Spinal cord (tissue), 10 donors: ENCODE results near the gene DDX51. TPM values are rescaled to one million over a fixed set of nuclear protein-coding genes. Genes with fewer than 3 reads are reported as not detected.
A peak's percentile ranks its signal among the peaks of the same experiment; 100 is the strongest.
"Not testable (repeated sequence)": the region's sequence is repeated elsewhere in the genome, so short reads cannot be mapped to it uniquely, and the experiment has no call there.

Experiments used
- DNase-seq, 6 donors: peaks; one replicate each; pipeline versions ENCODE4 v3.0.0 to v3.0.0-alpha.2; 2013 to 2015; ENCODE audit warnings: low spot score in 6 of 6, low read depth in 4 of 6
- H3K27ac ChIP-seq: one replicate; pipeline ENCODE4 v1.5.1; 2013; ENCODE audit warnings: low read depth, low read length, control low read depth
- H3K27me3 ChIP-seq: one replicate; pipeline ENCODE4 v1.6.1; 2013; ENCODE audit warnings: low read length; ENCODE audit not compliant: control insufficient read depth, insufficient read depth
- H3K36me3 ChIP-seq: one replicate; pipeline ENCODE4 v1.6.1; 2013; ENCODE audit warnings: low read length; ENCODE audit not compliant: control insufficient read depth, insufficient read depth
- H3K4me1 ChIP-seq: one replicate; pipeline ENCODE4 v1.6.1; 2013; ENCODE audit warnings: low read length; ENCODE audit not compliant: control insufficient read depth, insufficient read depth
- H3K4me3 ChIP-seq: one replicate; pipeline ENCODE4 v1.5.1; 2013; ENCODE audit warnings: low read depth, low read length, control low read depth
- H3K9me3 ChIP-seq: one replicate; pipeline ENCODE4 v1.6.1; 2013; ENCODE audit warnings: low read length; ENCODE audit not compliant: control insufficient read depth, insufficient read depth
- WGBS: methylation state at CpG from one replicate; pipeline ENCODE4 v1.1.5; 2013; ENCODE audit warnings: missing lambda C conversion rate; ENCODE audit not compliant: insufficient coverage; 5-methylcytosine and 5-hydroxymethylcytosine counted together
- polyA plus RNA-seq, 2 donors: library from polyadenylated mRNA; unstranded; fragments of 120-200 nt; gene quantifications; one replicate each; pipeline ENCODE4 v1.2.1, GENCODE V29; 2013; ENCODE audit not compliant: insufficient read length in 2 of 2
- total RNA-seq, 2 donors: library from RNA; depleted of rRNA in 1 of 2; stranded (reverse); fragments of 120-200 nt in 1 of 2; fragments of >200 nt in 1 of 2; gene quantifications; one replicate each; pipeline versions ENCODE4 v1.2.3 to v1.2.4, GENCODE V29; 2013 to 2014
- donor health status: healthy.

DDX51 gene
- total and polyA plus RNA-seq, 4 donors: 6.8 to 35.8 (median 16.8) TPM

DNA sequence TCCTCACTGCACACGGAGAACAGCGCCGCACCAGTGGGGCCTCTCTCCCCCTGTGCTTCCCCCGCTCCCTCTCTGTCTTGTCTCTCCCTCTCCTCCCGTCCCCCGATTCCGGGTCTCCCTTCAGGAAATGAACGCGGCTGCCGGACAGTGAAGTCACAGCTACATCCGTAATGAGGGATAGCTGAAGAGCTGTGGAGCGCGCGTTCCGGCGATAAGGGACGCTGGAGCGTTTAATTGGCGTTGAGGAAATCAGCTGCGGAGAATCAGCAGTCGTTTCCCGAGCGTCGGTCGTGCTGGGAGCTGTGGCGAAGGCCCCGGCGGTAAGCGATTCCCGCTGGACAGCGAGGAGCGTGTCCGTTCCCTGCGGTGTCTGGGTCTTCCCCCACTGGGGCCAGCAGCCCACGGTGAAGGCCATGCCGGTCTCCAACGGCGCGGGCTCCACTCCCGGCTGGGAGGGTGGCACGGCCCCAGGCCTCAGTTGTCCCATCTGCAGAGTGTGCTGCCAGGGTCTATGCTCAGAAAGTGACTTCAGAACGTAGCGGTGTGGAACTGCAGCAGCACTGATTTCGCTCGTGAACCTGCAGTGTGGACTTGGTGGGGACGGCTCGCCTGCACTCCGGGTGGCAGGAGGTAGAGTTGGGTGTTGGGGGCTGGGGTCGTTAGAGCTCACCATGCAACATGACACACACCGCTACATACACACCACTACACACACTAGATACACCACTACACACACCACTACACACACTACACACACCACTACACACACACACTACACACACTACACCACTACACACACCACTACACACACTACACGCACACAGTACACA, 11.0 kb upstream of the DDX51 start:
- Histone ChIP-seq H3K4me3 (no peak overlapping the region), H3K27ac (no peak overlapping the region), H3K36me3 (peaks cover 86% of the 10 kb centered on the region), H3K27me3 (no peaks in the 10 kb centered on the region), H3K9me3 (no peaks in the 10 kb centered on the region), H3K4me1 (peaks cover 24% of the 10 kb centered on the region)
- WGBS: 68% methylated on average over 39 of the region's 51 CpGs
- peak in 1 of 6 donors; percentile 55 for DNase-seq

GRCh38 chr12:132154341-132154761, 10.2 kb upstream of the DDX51 start:
- Histone ChIP-seq H3K27me3 (no peaks in the 10 kb centered on the region), H3K36me3 (peaks cover 86% of the 10 kb centered on the region), H3K4me3 (no peak overlapping the region), H3K4me1 (peaks cover 19% of the 10 kb centered on the region), H3K27ac (no peak overlapping the region), H3K9me3 (peaks cover 2% of the 10 kb centered on the region)
- WGBS: 71% methylated on average over 18 of the region's 21 CpGs
- no peak for DNase-seq

DNA sequence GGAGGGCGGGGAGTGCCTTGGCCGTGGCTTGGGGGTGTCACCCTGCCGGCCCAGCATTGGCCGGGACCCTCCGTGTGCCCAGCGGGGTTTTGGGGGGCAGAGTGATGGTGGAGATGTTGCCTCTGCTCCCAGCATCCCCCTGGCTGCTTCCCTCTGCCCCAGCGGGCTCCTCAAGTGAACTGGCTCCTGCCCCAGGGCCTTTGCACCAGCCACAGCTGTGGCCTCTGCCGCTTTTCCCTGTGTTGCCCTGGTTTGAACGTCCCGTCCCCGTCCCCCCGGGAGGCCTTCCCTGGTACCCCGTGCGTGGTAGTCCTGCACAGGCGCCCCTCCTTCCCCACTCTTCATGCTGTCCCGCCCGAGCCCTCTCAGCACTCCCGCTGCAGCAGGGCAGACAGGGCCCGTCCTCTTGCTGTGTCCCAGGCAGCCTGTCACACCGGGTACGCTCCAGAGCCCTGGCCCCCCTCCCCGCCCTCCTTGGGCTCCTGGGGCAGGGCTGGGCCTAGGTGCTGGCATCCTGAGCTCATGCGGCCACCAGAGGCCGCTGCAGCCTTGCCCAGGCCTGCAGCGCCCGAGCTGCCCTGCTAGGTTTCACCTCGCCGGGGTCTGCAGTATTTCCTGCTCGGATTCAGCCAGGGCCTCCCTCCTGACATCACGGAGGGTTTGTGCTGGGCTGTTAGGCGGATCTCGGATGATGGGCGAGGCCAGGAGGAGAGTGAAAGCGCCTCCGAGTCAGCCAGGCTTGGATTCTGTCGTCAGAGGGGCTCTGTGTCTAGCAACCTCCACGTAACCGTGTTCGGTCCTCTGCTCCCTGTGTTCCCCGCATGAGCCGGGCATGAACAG, 9.6 kb upstream of the DDX51 start:
- WGBS: 35% methylated on average over 40 of the region's 41 CpGs
- Histone ChIP-seq H3K27ac (no peak overlapping the region), H3K36me3 (peaks cover 82% of the 10 kb centered on the region), H3K27me3 (no peaks in the 10 kb centered on the region), H3K4me3 (no peak overlapping the region), H3K9me3 (peaks cover 2% of the 10 kb centered on the region), H3K4me1 (peaks cover 19% of the 10 kb centered on the region)
- DNase-seq: peak; percentile 47 to 92 (median 62)

DNA sequence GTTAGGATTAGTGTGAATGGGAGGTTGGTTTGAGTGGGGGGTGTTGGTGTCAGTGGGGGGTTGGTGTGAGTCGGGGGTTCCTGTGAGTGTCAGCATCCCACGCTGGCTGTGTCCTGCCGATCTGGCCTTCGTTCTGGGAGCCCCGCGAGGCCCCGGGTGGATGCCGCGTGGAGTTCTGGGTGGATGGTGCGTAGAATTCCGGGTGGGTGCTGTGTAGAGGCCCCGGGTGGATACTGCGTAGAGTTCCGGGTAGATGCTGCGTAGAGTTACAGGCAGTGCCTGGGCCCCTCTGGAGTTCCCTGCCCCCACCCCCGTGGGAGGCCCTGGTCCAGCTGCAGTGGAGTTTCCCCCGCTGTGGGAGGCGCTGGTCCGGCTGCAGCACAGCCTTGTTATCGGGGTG, 8.8 kb upstream of the DDX51 start:
- Histone ChIP-seq H3K27me3 (no peaks in the 10 kb centered on the region), H3K4me1 (peaks cover 19% of the 10 kb centered on the region), H3K4me3 (no peak overlapping the region), H3K9me3 (peaks cover 2% of the 10 kb centered on the region), H3K36me3 (peaks cover 82% of the 10 kb centered on the region), H3K27ac (no peak overlapping the region)
- DNase-seq: no peak
- WGBS: 87% methylated on average over 14 of the region's 20 CpGs

DNA sequence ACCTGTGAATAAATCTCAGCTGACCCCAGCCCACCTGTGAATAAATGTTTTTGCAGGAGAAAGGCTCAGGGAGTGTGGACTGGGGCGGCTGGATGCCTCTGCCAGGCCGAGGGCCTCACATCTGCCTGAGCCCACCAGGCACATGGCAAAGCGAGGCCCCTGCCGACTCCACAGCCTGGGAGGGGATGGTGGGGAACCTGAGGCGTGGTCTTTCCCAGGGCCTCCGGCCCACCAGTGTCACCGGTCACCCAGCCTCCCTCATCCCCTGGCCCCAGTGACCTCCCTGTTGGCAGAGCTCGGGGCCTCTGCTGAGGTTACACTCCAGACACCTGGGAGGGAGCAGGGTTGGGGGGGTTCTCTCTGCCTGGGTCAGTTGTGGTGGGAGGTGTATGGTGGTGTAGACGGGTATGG, 8.3 kb upstream of the DDX51 start:
- DNase-seq: no peak
- H3K4me1 ChIP-seq: peaks cover 19% of the 10 kb centered on the region
- 100% methylated on average over 4 of the region's 9 CpGs for WGBS
- H3K4me3 ChIP-seq: no peak overlapping the region
- no peaks in the 10 kb centered on the region for H3K27me3 ChIP-seq
- peaks cover 82% of the 10 kb centered on the region for H3K36me3 ChIP-seq
- H3K27ac ChIP-seq: no peak overlapping the region
- peaks cover 2% of the 10 kb centered on the region for H3K9me3 ChIP-seq

GRCh38 chr12:132151766-132152410, 7.8 kb upstream of the DDX51 start:
- H3K4me3 ChIP-seq: no peak overlapping the region
- H3K36me3 ChIP-seq: peaks cover 82% of the 10 kb centered on the region
- H3K9me3 ChIP-seq: peaks cover 2% of the 10 kb centered on the region
- no peaks in the 10 kb centered on the region for H3K27me3 ChIP-seq
- peaks cover 19% of the 10 kb centered on the region for H3K4me1 ChIP-seq
- DNase-seq: no peak
- H3K27ac ChIP-seq: no peak overlapping the region
- WGBS: 90% methylated on average over 32 of the region's 32 CpGs

- 95% methylated on average over 35 of the region's 36 CpGs for WGBS
- no peak overlapping the region for H3K27ac ChIP-seq
- H3K36me3 ChIP-seq: peaks cover 81% of the 10 kb centered on the region
- peaks cover 19% of the 10 kb centered on the region for H3K4me1 ChIP-seq
- DNase-seq: no peak
- no peaks in the 10 kb centered on the region for H3K27me3 ChIP-seq
- peaks cover 2% of the 10 kb centered on the region for H3K9me3 ChIP-seq
- H3K4me3 ChIP-seq: no peak overlapping the region
Measured at GRCh38 chr12:132151145-132151765, 7.1 kb upstream of the DDX51 start.

DNA sequence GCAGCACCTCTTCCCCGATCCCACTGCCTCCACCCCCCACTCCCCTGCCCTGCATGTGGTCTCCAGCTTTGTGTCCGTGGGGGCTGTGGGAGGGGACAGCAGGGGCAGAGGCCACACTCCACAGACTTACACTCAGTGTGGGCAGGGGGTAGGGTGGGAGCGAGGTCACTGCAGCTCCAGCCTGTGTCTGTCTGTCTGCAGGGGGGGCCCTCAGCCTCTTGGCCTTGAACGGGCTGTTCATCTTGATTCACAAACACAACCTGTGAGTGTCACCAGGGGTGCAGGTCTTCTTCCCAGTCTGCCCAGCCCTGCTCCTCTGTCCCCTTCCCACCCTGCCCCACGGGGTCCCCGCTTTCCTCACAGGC, 6.6 kb upstream of the DDX51 start:
- no peak for DNase-seq
- 96% methylated on average over 3 of the region's 6 CpGs for WGBS

GRCh38 chr12:132149526-132149925, 5.4 kb upstream of the DDX51 start:
- not testable (repeated sequence) for DNase-seq, H3K27ac ChIP-seq, H3K27me3 ChIP-seq, H3K9me3 ChIP-seq, H3K4me3 ChIP-seq
- Histone ChIP-seq H3K4me1 (peaks cover 22% of the 10 kb centered on the region), H3K36me3 (peaks cover 71% of the 10 kb centered on the region)
- WGBS: no CpG with 5 or more reads among the region's 32 CpGs

More for the DNA sequence above, 6.6 kb upstream of the DDX51 start:
- Histone ChIP-seq H3K27ac (no peak overlapping the region), H3K9me3 (peaks cover 2% of the 10 kb centered on the region), H3K4me3 (no peak overlapping the region), H3K36me3 (peaks cover 78% of the 10 kb centered on the region), H3K27me3 (no peaks in the 10 kb centered on the region), H3K4me1 (peaks cover 19% of the 10 kb centered on the region)
